Epithelial cell of proximal tubule (primary cell): ENCODE data around the gene SLC6A9. TPM values are rescaled to one million over a fixed set of nuclear protein-coding genes. Genes with fewer than 3 reads are reported as not detected.

Experiments used
- DNase-seq: peaks from one replicate; pipeline ENCODE4 v3.0.0-alpha.2; 2011; ENCODE audit warnings: low read depth
- H3K4me3 ChIP-seq: 2 replicates; pipeline ENCODE4 v1.5.1; 2011; ENCODE audit warnings: low read depth, mild to moderate bottlenecking, low read length
- CTCF ChIP-seq: conservative IDR thresholded peaks from 2 replicates; pipeline ENCODE4 v1.5.1; 2012; ENCODE audit warnings: low read depth, mild to moderate bottlenecking, low read length
- total RNA-seq: library from RNA; depleted of rRNA; stranded (reverse); fragments of >200 nt; gene quantifications from 2 replicates; pipeline ENCODE4 v1.2.3, GENCODE V29; 2015

SLC6A9 gene
- total RNA-seq, 1 donor from 2014 or later, result 1.3 TPM

DNA sequence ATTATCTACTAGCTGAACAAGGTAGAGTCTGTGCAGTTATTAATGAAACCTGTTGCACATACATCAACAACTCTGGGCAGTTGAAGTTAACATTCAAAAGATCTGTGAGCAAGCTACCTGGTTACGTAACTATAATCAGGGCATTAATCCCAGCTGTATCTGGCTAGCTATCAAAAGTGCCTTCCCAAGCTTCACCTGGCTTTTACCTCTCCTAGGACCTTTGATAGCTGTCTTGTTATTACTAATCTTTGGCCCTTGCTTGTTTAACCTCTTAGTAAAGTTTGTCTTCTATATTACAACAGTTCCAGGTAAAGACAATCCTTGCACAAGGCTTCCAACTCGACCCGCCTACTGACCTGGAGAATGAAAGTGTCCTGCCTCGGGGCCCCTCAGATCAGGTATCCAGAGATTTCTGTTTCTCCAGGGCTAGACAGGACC lies 29.6 kb upstream of the SLC6A9 start:
- DNase-seq, result no peak
- TF ChIP-seq CTCF, result no peak
- H3K4me3 ChIP-seq, result no peak overlapping the region

GRCh38 chr1:44059664-44060355 lies 28.5 kb upstream of the SLC6A9 start:
- DNase-seq, result no peak
- TF ChIP-seq CTCF, result no peak

GRCh38 chr1:44059212-44059611 lies 27.9 kb upstream of the SLC6A9 start:
- no peak overlapping the region for H3K4me3 ChIP-seq
- TF ChIP-seq CTCF, result no peak
- no peak for DNase-seq

More at GRCh38 chr1:44059664-44060355, 28.5 kb upstream of the SLC6A9 start:
- H3K4me3 ChIP-seq, result no peak overlapping the region

DNA sequence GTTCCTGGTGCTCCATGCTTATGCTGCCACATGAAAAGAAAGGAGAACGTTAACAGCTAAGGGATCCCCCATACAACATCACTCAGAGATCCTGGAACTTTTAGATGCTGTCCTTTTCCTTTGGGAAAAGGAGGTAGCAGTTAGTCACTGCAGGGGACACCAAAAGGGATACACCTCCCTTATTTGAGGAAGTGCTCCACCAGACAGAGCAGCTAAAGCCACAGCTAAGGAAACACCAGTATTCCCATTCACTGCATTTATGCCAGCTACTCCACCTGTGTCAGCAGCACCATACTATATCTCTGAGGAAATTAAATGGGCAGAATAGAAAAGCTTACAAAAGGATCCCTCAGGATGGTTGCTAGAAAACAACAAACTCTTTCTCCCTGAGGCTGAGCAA lies 26.0 kb upstream of the SLC6A9 start:
- H3K4me3 ChIP-seq, result no peak overlapping the region
- DNase-seq, result no peak
- no peak for TF ChIP-seq CTCF

DNA sequence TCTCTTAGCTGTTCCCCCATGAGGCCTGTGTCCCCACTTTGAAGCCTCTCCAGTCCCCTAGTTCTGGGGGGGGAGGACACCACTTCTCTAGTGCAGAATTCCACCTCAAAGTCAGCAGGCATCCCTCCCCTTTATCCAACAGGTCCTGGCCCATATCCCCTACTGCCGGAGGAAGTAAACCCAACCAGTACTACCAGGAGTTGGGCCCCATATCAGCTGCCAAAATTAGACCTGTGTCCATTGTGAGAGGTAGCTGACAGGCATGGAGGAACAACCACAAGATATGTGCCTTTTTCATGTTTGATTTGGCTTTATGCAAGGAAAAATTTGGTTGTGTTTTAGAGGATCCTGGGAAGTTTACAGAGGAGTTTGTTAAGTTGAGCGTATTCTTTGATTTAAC lies 22.1 kb upstream of the SLC6A9 start:
- TF ChIP-seq CTCF, result no peak
- H3K4me3 ChIP-seq, result no peak overlapping the region
- DNase-seq, result no peak

- no peak for DNase-seq
- no peak overlapping the region for H3K4me3 ChIP-seq
- TF ChIP-seq CTCF, result no peak
Observed at GRCh38 chr1:44050261-44050660, 19.0 kb upstream of the SLC6A9 start.

- no peak for DNase-seq
- TF ChIP-seq CTCF, result no peak
- no peak overlapping the region for H3K4me3 ChIP-seq
Observed at GRCh38 chr1:44049839-44050238, 18.6 kb upstream of the SLC6A9 start.
